Fibroblast of the aortic adventitia (primary cell): ENCODE results near the gene VAV2. TPM values are rescaled to one million over a fixed set of nuclear protein-coding genes. Genes with fewer than 3 reads are reported as not detected.
A peak's percentile ranks its signal among the peaks of the same experiment; 100 is the strongest.

ENCODE experiments used
- DNase-seq: peaks from one replicate; pipeline ENCODE4 v3.0.0-alpha.2; 2010; ENCODE audit warnings: low read depth
- H3K4me3 ChIP-seq: 2 replicates; pipeline ENCODE4 v1.5.1; 2011; ENCODE audit warnings: low read depth, mild to moderate bottlenecking, control low read depth, low read length, moderate library complexity
- total RNA-seq: library from RNA; depleted of rRNA; stranded (reverse); fragments of >200 nt; gene quantifications from 2 replicates; pipeline ENCODE4 v1.2.3, GENCODE V29; 2012; ENCODE audit warnings: low replicate concordance
- TF ChIP-seq, protein P1 (sequence below): IDR thresholded peaks from 2 replicates; pipeline ENCODE4 v1.5.1; 2011; ENCODE audit warnings: mild to moderate bottlenecking, low read length, control low read depth, inconsistent platforms; ENCODE audit not compliant: insufficient read depth

Gene VAV2
- total RNA-seq, 1 donor, result 10.9 TPM

DNA sequence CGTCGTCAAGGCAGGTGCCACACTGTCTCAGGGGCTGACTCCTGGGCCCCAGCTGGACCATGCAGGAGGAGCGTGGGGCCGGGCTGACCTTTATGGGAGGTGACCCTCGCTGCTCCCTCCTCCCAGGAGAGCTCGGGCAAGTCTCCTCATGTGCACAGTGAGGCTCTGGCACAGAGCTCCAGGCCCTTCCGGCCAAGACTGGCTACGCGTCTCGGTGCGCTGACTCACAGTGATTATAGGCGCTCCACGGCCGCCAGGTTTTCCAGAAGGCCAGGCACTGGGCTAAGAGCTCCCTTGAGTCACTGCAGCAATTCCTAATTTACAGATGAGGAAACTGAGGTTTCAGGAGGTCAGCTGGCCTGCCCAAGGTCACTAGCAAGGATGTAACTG is 47.4 kb downstream of the VAV2 start:
- no peak overlapping the region for H3K4me3 ChIP-seq
- TF ChIP-seq, protein P1, sequence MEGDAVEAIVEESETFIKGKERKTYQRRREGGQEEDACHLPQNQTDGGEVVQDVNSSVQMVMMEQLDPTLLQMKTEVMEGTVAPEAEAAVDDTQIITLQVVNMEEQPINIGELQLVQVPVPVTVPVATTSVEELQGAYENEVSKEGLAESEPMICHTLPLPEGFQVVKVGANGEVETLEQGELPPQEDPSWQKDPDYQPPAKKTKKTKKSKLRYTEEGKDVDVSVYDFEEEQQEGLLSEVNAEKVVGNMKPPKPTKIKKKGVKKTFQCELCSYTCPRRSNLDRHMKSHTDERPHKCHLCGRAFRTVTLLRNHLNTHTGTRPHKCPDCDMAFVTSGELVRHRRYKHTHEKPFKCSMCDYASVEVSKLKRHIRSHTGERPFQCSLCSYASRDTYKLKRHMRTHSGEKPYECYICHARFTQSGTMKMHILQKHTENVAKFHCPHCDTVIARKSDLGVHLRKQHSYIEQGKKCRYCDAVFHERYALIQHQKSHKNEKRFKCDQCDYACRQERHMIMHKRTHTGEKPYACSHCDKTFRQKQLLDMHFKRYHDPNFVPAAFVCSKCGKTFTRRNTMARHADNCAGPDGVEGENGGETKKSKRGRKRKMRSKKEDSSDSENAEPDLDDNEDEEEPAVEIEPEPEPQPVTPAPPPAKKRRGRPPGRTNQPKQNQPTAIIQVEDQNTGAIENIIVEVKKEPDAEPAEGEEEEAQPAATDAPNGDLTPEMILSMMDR, result no peak
- DNase-seq, result peak; percentile 61

GRCh38 chr9:133943781-133944745 is 48.1 kb downstream of the VAV2 start:
- TF ChIP-seq, protein P1, result no peak
- DNase-seq, result no peak

DNA sequence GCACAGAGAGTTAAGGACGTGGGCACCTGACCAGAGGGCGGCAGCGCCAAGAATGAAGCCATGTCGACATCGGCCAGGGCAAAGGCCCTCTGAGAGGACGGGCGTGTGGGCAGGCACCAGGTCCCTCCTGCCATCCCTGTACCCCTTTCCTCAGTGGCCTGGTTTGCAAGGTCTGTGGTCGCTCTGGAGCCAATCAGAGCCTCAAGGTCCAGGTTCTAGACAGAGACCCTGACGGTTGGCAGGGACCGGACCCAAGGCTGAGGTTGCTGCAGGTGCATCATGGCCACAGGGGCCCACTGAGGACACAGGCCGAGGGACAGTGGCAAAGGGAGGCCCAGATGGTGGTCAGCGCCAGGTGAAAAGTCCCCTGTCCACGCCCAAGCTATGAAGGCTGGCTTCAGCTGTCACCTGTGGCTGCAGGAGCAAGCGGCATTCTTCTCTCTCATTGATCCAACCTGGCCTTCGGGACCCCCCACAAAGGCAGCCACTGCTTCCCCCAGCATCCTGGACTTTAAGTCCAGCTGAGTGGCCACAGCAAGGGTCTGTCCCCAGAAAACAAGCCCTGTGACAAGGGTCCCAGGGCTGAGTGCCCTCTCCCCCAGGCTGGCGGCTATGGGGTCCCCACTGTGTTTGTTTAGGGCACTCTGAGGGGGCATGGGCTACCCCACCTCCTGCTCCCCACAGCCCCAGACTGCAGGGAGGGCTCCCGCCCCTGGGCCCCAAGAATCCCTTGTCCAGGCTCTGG is 48.9 kb downstream of the VAV2 start:
- no peak for DNase-seq
- H3K4me3 ChIP-seq, result no peak overlapping the region
- TF ChIP-seq, protein P1, result no peak

More at GRCh38 chr9:133943781-133944745, 48.1 kb downstream of the VAV2 start:
- H3K4me3 ChIP-seq, result no peak overlapping the region

GRCh38 chr9:133942206-133942975 is 49.7 kb downstream of the VAV2 start:
- no peak overlapping the region for H3K4me3 ChIP-seq
- no peak for DNase-seq
- TF ChIP-seq, protein P1, result no peak

DNA sequence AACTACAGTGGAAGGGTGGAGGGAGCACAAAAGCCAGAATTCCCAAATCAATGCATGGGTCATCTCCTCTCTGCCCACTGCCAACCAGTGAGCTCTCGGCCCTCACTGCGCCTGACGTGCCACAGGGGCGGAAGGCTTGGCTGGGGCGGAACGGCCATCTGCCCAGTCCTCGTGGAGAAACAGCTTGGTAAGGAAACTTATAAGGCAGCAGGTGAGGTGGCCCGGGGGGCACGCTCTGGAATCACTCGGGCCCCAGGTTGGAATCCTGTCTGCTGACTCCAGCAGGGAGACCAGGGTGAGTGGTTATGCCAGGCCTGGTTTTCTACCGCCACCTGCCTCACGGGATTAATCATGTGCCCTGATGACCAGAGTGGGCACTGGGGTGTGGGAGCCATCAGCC is 52.3 kb downstream of the VAV2 start:
- TF ChIP-seq, protein P1, result no peak
- no peak for DNase-seq
- H3K4me3 ChIP-seq, result no peak overlapping the region

DNA sequence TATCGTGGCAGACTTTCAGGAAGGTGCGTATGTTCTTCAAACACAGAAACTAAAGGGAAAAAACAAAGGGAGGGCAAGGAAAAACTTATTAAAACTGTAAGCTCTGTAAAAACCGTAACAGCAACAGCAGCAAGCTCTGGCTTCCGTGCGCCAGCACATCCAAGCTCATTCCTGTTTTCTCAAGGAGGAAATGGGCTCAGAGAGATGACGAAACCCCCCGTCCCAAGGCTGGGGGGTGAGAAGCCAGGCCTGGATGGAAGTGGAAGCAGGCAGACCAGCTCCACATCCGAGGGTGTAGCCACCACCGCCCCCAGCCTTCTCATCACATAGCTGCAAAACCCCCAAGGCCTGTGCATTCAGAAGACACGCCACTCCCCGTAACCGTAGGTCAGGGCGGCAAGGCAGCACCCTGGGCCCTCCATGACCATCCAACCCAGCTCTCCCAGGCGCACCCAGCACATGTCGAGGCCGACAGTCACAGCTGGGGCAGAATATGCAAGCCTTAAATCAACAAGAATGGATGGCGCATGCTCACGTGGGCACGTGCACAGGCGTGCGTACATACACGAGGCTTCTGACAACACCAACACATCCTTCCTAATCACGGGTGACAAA is 52.8 kb downstream of the VAV2 start:
- TF ChIP-seq, protein P1, result no peak
- no peak overlapping the region for H3K4me3 ChIP-seq

More for the DNA sequence above, 52.8 kb downstream of the VAV2 start:
- no peak for DNase-seq
